Rectal smooth muscle tissue (tissue), 1 donor: ENCODE measurements around the gene DRC7.

Source experiments
- H3K27ac ChIP-seq: one replicate; pipeline ENCODE4 v1.7.0; 2013; ENCODE audit warnings: low read depth, low read length, inconsistent platforms
- H3K27me3 ChIP-seq: one replicate; pipeline ENCODE4 v1.7.0; 2013; ENCODE audit warnings: low read length; ENCODE audit not compliant: control insufficient read depth, insufficient read depth
- H3K36me3 ChIP-seq: one replicate; pipeline ENCODE4 v1.7.0; 2013; ENCODE audit warnings: low read length; ENCODE audit not compliant: control insufficient read depth, insufficient read depth
- H3K4me1 ChIP-seq: one replicate; pipeline ENCODE4 v1.7.0; 2013; ENCODE audit warnings: low read length; ENCODE audit not compliant: control insufficient read depth, insufficient read depth
- H3K4me3 ChIP-seq: one replicate; pipeline ENCODE4 v1.7.0; 2013; ENCODE audit warnings: low read length
- H3K9ac ChIP-seq: one replicate; pipeline ENCODE4 v1.7.0; 2013; ENCODE audit warnings: low read length

Gene DRC7

DNA sequence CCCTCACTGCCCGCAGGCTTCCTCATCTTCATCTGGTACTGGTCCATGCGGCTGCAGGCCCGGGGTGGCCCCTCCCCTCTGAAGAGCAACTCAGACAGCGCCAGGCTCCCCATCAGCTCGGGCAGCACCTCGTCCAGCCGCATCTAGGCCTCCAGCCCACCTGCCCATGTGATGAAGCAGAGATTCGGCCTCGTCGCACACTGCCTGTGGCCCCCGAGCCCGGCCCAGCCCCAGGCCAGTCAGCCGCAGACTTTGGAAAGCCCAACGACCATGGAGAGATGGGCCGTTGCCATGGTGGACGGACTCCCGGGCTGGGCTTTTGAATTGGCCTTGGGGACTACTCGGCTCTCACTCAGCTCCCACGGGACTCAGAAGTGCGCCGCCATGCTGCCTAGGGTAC, 31.2 kb upstream of the DRC7 start:
- Histone ChIP-seq H3K9ac (no peak overlapping the region), H3K36me3 (no peaks in the 10 kb centered on the region), H3K4me3 (no peak overlapping the region), H3K27ac (no peak overlapping the region), H3K27me3 (no peaks in the 10 kb centered on the region), H3K4me1 (no peaks in the 10 kb centered on the region)

- Histone ChIP-seq H3K27me3 (no peaks in the 10 kb centered on the region), H3K9ac (no peak overlapping the region), H3K27ac (no peak overlapping the region), H3K4me3 (no peak overlapping the region), H3K36me3 (no peaks in the 10 kb centered on the region), H3K4me1 (no peaks in the 10 kb centered on the region)
Observed at GRCh38 chr16:57663917-57664661, 30.5 kb upstream of the DRC7 start.

GRCh38 chr16:57664662-57665025, 30.0 kb upstream of the DRC7 start:
- Histone ChIP-seq H3K27ac (no peak overlapping the region), H3K36me3 (no peaks in the 10 kb centered on the region), H3K27me3 (no peaks in the 10 kb centered on the region), H3K4me3 (no peak overlapping the region), H3K4me1 (no peaks in the 10 kb centered on the region), H3K9ac (no peak overlapping the region)

DNA sequence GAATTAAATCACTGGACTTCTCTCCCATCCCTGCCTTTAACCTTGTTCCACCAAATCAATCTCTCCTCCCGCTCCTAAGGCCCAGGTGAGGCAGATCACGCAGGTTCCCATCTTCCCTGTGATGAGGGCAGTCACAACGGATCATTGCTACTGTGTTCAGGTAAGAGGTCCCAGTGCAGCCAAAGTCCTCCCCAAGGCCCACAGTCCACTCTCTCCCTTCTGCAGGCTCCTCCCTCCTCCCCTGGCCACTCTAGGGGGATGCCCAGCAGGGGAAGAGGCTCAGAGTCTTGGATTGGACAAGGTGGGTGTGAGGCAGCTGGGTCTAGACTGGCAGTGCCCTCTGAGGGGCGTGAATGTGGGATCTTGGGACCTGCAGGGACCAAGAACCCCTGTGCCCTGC, 29.1 kb upstream of the DRC7 start:
- H3K27me3 ChIP-seq, result no peaks in the 10 kb centered on the region
- H3K4me3 ChIP-seq, result no peak overlapping the region
- no peak overlapping the region for H3K9ac ChIP-seq
- no peaks in the 10 kb centered on the region for H3K36me3 ChIP-seq
- H3K4me1 ChIP-seq, result no peaks in the 10 kb centered on the region
- H3K27ac ChIP-seq, result no peak overlapping the region

DNA sequence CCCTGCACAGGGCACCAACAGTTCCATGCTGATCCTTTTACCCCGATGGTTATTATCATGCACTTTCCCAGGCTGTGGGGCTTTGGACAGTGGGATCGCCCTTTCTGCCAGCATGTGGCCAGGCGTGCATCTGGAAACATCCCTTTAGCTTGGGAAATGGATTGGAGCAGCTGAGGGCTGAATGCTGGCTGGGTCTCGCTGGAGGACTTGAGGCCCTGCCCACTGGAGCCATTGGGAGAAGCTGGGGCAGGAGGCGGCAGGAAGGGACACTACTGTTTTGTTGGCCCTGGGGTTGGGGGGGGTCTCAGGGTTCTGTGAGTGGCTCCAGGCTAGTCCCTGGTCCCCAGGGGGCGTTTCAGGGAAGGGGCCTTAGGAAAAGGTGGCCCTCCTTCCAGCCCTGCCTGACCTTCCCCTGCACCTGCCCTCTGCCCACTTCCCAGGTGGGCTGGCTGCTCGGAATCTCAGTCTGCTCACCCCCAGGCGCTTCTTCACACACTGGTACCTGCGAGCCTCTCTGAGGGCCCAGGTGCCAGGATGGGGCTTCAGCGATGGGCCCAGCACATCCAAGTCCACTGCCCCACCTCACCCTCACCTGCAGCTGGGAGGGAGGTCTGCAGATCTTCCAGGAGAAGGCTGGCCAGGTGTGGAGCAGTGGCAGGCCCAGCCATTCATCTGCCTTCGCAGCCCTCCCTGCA, 28.1 kb upstream of the DRC7 start:
- no peak overlapping the region for H3K4me3 ChIP-seq
- H3K9ac ChIP-seq, result no peak overlapping the region
- no peaks in the 10 kb centered on the region for H3K36me3 ChIP-seq
- H3K27ac ChIP-seq, result no peak overlapping the region
- H3K4me1 ChIP-seq, result no peaks in the 10 kb centered on the region
- no peaks in the 10 kb centered on the region for H3K27me3 ChIP-seq

DNA sequence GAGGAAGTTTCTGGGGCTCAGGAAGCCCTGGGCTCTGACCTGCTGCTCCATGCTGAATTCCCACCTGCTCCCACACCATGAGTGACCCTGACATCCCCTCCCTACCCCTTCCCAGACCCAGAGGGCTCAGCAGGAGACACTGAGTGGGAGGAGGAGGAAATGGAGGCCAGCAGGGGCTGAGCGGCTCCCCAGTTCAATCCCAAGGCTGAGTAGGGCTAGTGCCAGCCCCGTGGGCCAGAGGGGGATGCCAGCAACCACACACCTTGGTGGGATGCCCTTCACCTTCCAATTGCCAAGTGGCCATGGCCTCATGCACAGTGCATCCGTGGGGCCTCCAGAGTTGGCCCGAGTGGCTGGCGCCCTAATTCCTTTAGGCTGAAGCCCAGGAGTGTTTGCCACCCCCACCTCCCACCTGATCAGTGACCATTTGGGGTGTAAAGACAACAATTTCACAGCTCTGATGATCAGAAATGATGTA, 27.5 kb upstream of the DRC7 start:
- no peaks in the 10 kb centered on the region for H3K4me1 ChIP-seq
- no peaks in the 10 kb centered on the region for H3K36me3 ChIP-seq
- H3K9ac ChIP-seq, result no peak overlapping the region
- H3K27me3 ChIP-seq, result no peaks in the 10 kb centered on the region
- no peak overlapping the region for H3K4me3 ChIP-seq
- H3K27ac ChIP-seq, result no peak overlapping the region

DNA sequence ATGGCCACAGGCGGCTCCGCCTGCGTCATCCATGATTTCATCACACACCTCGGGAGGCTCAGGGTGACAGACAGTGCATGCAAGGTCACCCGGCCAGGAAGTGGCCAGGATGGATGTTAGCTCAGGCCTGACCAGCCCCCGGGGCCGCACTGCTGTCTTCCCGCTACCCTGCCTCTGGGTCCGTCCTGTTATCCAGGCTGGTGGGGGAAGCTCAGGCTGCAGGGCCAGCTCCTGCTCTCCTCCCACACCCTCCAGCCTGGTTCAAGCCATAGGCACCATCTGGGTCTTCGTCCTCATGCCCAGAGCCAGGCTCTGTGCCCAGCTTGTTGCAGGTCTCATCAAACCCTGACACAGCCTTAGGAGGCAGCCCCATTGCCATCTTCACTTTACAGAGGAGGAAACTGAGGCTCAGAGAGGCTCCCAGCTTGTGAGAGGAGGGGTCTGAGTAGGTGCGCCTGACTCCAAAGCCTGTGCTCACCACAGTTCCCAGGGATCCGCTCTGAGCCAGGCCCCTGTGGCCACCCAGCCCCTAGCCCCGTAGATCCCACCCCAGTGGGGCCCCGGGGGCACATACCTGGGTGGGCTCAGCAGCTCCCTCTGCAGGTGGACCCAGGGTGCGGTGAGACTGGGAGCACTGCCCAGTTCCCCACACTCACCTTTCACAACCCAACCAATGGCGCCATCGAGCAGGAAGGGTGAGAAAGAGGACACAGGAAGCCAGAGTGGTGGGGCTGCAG, 26.9 kb upstream of the DRC7 start:
- Histone ChIP-seq H3K4me1 (no peaks in the 10 kb centered on the region), H3K27ac (no peak overlapping the region), H3K9ac (no peak overlapping the region), H3K4me3 (no peak overlapping the region), H3K36me3 (no peaks in the 10 kb centered on the region), H3K27me3 (no peaks in the 10 kb centered on the region)

DNA sequence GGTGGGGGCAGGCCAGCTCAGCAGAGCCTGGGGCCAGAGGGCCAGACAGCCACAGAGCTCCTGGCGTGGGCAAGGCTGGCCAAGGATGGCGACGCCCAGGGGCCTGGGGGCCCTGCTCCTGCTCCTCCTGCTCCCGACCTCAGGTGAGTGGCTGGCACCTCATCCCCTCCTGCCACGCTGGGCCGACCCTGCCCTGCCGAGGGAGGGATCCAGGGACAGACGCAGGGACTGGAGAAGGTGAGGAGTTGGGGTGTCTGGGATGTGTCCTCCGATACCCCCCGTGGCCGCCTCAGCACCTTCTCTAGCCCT, 26.4 kb upstream of the DRC7 start, which contains the start of gene ADGRG3:
TSS of gene ADGRG3 (plus strand) at position 44 of the 309 bp plus-strand sequence. CDS start at position 86, 42 bp downstream.
- no peak within 1 kb of the TSS for H3K9ac ChIP-seq
- no peaks in the 10 kb centered on the region for H3K4me1 ChIP-seq
- no peak within 1 kb of the TSS for H3K4me3 ChIP-seq
- H3K36me3 ChIP-seq, result no peaks in the 10 kb centered on the region
- no peak within 1 kb of the TSS for H3K27ac ChIP-seq
- no peaks in the 10 kb centered on the region for H3K27me3 ChIP-seq

DNA sequence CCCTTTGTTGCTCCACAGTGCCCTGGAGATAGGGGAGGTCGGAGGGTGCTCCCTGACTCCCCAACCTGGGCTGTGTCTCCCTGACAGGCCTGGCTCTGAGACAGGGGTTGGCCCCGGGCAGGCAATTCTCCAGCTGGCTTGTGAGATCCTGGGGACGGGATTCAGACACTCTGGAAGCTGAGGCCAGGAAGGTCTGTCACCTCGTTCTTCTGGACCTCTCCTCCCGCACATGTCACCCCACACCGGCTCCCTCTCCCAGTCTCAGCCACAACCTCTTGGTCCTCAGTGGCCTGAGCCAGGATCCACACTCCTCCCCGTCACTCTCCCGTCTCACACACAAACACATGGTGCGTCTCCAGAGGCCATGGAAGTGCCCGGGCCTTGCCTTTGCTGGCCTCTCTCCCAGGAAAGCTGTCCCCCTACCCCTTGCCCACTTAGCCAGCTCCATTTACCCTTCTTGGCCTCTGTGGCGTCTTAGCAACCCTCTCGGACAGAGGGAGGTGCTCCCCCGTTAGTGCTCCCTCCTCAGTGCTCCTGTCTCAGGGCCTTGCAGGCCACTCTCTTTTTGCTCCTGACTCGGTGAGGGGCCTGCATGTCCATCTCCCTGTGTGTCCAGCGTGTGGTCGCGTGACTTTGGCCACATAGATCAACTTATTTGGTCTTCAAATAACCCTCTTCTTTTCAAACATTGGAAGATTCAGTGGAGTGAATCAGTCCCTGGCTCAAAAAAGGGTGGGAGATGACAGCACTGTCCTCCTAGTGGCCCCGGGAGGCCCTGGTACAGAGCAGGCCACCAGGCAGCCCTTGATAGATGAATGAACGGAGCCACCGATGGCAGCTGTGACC, 25.8 kb upstream of the DRC7 start:
- Histone ChIP-seq H3K27ac (no peak overlapping the region), H3K4me3 (no peak overlapping the region), H3K27me3 (no peaks in the 10 kb centered on the region), H3K36me3 (no peaks in the 10 kb centered on the region), H3K4me1 (no peaks in the 10 kb centered on the region), H3K9ac (no peak overlapping the region)

GRCh38 chr16:57669476-57670162, 25.0 kb upstream of the DRC7 start:
- H3K4me1 ChIP-seq, result no peaks in the 10 kb centered on the region
- no peak overlapping the region for H3K9ac ChIP-seq
- H3K4me3 ChIP-seq, result no peak overlapping the region
- H3K27me3 ChIP-seq, result no peaks in the 10 kb centered on the region
- no peaks in the 10 kb centered on the region for H3K36me3 ChIP-seq
- H3K27ac ChIP-seq, result no peak overlapping the region

GRCh38 chr16:57670196-57670595, 24.4 kb upstream of the DRC7 start:
- no peak overlapping the region for H3K9ac ChIP-seq
- no peaks in the 10 kb centered on the region for H3K4me1 ChIP-seq
- H3K36me3 ChIP-seq, result no peaks in the 10 kb centered on the region
- H3K27ac ChIP-seq, result no peak overlapping the region
- no peaks in the 10 kb centered on the region for H3K27me3 ChIP-seq
- no peak overlapping the region for H3K4me3 ChIP-seq
